Stimulated activated naive CD8-positive, alpha-beta T cell treated with anti-CD3 and anti-CD28 coated beads, Interleukin-15, Interleukin-2, amounts not matched to agents 100 ng/mL and 50 ng/mL, for 24 hours (primary cell): Measurements from ENCODE around the gene DOCK3.
"Not testable (repeated sequence)": the region's sequence is repeated elsewhere in the genome, so short reads cannot be mapped to it uniquely, and the experiment has no call there.

Experiments
- H3K27ac Mint-ChIP-seq: one replicate; pipeline ENCODE4 v1.8.0; 2021; ENCODE audit warnings: mild to moderate bottlenecking, mixed read lengths
- H3K27me3 Mint-ChIP-seq: one replicate; pipeline ENCODE4 v1.8.0; 2021; ENCODE audit warnings: mixed read lengths
- H3K36me3 Mint-ChIP-seq: one replicate; pipeline ENCODE4 v1.8.0; 2021; ENCODE audit warnings: low read depth, mixed read lengths
- H3K4me1 Mint-ChIP-seq: one replicate; pipeline ENCODE4 v1.8.0; 2021; ENCODE audit warnings: low read depth, mixed read lengths
- H3K4me3 Mint-ChIP-seq: one replicate; pipeline ENCODE4 v1.8.0; 2021; ENCODE audit warnings: mild to moderate bottlenecking, mixed read lengths
- H3K9me3 Mint-ChIP-seq: one replicate; pipeline ENCODE4 v1.8.0; 2021; ENCODE audit warnings: mixed read lengths

The DOCK3 gene

DNA sequence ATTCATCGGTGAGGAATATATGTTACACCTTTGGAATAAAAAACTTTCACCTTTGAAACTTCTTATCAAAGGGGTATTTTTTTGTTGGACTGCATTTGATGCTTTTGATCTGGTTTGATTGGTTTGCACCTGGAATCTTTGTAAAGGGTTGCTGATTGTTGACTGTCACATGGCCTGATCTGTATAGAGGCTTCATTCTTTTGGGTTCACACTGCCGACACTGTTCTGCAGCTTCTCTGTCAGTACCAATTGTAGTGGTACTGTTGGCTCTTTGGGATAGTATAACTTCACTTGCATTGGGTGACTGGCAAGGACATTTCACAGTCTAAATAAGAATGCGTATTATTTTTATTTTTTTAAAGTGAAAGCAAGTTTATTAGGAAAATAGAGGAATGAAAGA lies 155.7 kb downstream of the DOCK3 start:
- H3K27me3 Mint-ChIP-seq, result peaks cover 4% of the 10 kb centered on the region
- no peak overlapping the region for H3K27ac Mint-ChIP-seq
- H3K4me1 Mint-ChIP-seq, result no peaks in the 10 kb centered on the region
- no peak overlapping the region for H3K4me3 Mint-ChIP-seq
- H3K9me3 Mint-ChIP-seq, result no peaks in the 10 kb centered on the region
- H3K36me3 Mint-ChIP-seq, result peaks cover 3% of the 10 kb centered on the region

- H3K9me3 Mint-ChIP-seq, H3K4me1 Mint-ChIP-seq, H3K27me3 Mint-ChIP-seq, H3K36me3 Mint-ChIP-seq, H3K4me3 Mint-ChIP-seq, H3K27ac Mint-ChIP-seq: not testable (repeated sequence)
These were observed 156.3 kb downstream of the DOCK3 start for GRCh38 chr3:50831009-50831408.

DNA sequence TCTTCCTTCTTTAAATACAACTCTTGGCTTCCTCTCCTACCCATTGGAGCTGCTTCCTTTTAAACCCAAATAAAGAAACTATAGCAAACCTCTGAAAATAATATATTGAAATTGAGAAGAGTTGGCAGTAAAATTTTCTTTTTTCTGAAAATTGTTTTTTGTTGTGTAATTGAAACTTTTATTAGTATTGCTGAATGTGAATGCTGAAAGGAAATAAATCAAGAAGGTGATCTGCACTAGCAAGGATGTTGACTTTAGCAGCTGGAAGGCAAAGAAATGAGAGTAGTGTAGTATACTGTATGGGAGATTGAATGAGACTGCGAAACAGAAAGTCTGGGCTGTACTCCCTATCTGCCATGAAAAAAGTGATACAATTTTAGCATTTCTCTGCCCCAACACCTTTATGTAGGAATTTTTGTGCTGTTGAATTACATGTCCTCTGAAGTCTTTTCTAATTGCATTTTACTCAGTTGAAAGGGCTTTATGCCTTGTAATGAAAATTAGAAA lies 166.3 kb downstream of the DOCK3 start:
- no peaks in the 10 kb centered on the region for H3K36me3 Mint-ChIP-seq
- no peak overlapping the region for H3K27ac Mint-ChIP-seq
- peaks cover 6% of the 10 kb centered on the region for H3K4me1 Mint-ChIP-seq
- no peak overlapping the region for H3K4me3 Mint-ChIP-seq
- H3K9me3 Mint-ChIP-seq, result no peaks in the 10 kb centered on the region
- H3K27me3 Mint-ChIP-seq, result peaks cover 5% of the 10 kb centered on the region

GRCh38 chr3:50848308-50848707 lies 173.6 kb downstream of the DOCK3 start:
- Mint-ChIP-seq H3K27ac (no peak overlapping the region), H3K9me3 (peaks cover 9% of the 10 kb centered on the region), H3K4me1 (no peaks in the 10 kb centered on the region), H3K27me3 (peaks cover 4% of the 10 kb centered on the region), H3K4me3 (no peak overlapping the region), H3K36me3 (peaks cover 5% of the 10 kb centered on the region)

- Mint-ChIP-seq H3K4me1 (no peaks in the 10 kb centered on the region), H3K27ac (no peak overlapping the region), H3K9me3 (peaks cover 9% of the 10 kb centered on the region), H3K4me3 (no peak overlapping the region), H3K36me3 (peaks cover 5% of the 10 kb centered on the region), H3K27me3 (peaks cover 4% of the 10 kb centered on the region)
These were observed 176.1 kb downstream of the DOCK3 start for GRCh38 chr3:50850639-50851511.

- H3K4me3 Mint-ChIP-seq, result no peak overlapping the region
- H3K4me1 Mint-ChIP-seq, result no peaks in the 10 kb centered on the region
- no peaks in the 10 kb centered on the region for H3K36me3 Mint-ChIP-seq
- H3K27me3 Mint-ChIP-seq, result peaks cover 4% of the 10 kb centered on the region
- no peak overlapping the region for H3K27ac Mint-ChIP-seq
- peaks cover 4% of the 10 kb centered on the region for H3K9me3 Mint-ChIP-seq
These were observed 179.2 kb downstream of the DOCK3 start for GRCh38 chr3:50853936-50854335.

- no peaks in the 10 kb centered on the region for H3K36me3 Mint-ChIP-seq
- peaks cover 9% of the 10 kb centered on the region for H3K27me3 Mint-ChIP-seq
- H3K4me1 Mint-ChIP-seq, result no peaks in the 10 kb centered on the region
- peaks cover 10% of the 10 kb centered on the region for H3K9me3 Mint-ChIP-seq
- H3K4me3 Mint-ChIP-seq, result no peak overlapping the region
- no peak overlapping the region for H3K27ac Mint-ChIP-seq
These were observed 187.5 kb downstream of the DOCK3 start for GRCh38 chr3:50862221-50862620.

- H3K9me3 Mint-ChIP-seq, result peaks cover 15% of the 10 kb centered on the region
These were observed 198.8 kb downstream of the DOCK3 start for GRCh38 chr3:50873376-50874157.

DNA sequence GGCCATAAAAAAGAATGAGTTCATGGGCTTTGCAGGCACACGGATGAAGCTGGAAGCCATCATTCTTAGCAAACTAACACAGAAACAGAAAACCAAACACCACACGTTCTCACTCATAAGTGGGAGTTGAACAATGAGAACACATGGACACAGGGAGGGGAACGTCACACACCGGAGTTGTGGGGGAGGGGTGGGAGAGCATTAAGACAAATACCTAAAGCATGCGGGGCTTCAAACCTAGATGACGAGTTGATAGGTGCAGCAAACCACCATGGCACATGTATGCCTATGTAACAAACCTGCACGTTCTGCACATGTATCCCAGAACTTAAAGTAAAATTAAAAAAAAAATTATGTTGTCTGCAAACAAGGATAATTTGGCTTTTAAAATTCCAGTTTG lies 200.1 kb downstream of the DOCK3 start:
- H3K36me3 Mint-ChIP-seq, H3K4me3 Mint-ChIP-seq, H3K4me1 Mint-ChIP-seq, H3K27ac Mint-ChIP-seq: not testable (repeated sequence)
- Mint-ChIP-seq H3K27me3 (peaks cover 31% of the 10 kb centered on the region), H3K9me3 (peaks cover 15% of the 10 kb centered on the region)

More at GRCh38 chr3:50873376-50874157, 198.8 kb downstream of the DOCK3 start:
- no peak overlapping the region for H3K4me3 Mint-ChIP-seq
- H3K4me1 Mint-ChIP-seq, result no peaks in the 10 kb centered on the region
- peaks cover 8% of the 10 kb centered on the region for H3K36me3 Mint-ChIP-seq
- peaks cover 31% of the 10 kb centered on the region for H3K27me3 Mint-ChIP-seq
- H3K27ac Mint-ChIP-seq, result no peak overlapping the region

DNA sequence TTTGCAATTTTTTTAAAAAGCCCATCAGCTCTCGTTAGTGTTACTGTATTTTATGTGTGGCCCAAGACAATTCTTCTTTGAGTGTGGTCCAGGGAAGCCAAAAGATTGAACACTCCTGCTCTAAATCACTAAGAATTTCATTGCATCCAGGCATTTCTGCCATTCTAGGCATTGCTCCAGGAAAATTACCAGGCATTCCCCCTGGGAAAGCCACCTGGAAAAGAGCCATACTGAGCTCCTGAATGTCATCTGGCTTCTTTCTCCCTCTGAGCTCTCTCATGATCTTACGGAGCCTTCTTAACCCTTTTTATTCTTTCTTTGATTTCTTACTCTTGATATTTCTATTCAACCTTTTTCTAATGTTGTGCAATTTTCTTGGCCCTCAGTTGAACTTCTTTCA lies 202.2 kb downstream of the DOCK3 start:
- Mint-ChIP-seq H3K27ac (no peak overlapping the region), H3K4me1 (no peaks in the 10 kb centered on the region), H3K27me3 (peaks cover 17% of the 10 kb centered on the region), H3K36me3 (no peaks in the 10 kb centered on the region), H3K9me3 (peaks cover 5% of the 10 kb centered on the region), H3K4me3 (no peak overlapping the region)

- H3K9me3 Mint-ChIP-seq, H3K36me3 Mint-ChIP-seq, H3K27ac Mint-ChIP-seq, H3K4me1 Mint-ChIP-seq, H3K4me3 Mint-ChIP-seq: not testable (repeated sequence)
- peaks cover 13% of the 10 kb centered on the region for H3K27me3 Mint-ChIP-seq
These were observed 208.0 kb downstream of the DOCK3 start for GRCh38 chr3:50882733-50883132.

DNA sequence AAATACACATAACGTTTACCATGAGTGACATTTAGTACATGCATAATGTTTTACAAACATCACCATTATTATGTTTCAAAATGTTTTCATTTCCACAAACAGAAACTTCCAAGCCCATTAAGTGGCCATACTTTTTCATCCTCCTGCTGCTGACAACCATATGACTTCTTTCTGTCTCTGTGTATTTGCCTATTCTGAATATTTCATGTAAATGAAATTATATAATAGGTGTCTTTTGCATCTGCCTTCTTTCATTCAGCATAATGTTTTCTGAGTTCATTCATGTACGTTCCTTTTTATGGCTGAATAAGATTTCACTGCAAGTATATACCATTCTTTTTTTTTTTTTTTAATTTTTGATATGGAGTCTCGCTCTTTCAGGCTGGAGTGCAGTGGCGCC lies 209.0 kb downstream of the DOCK3 start:
- Mint-ChIP-seq H3K4me1 (no peaks in the 10 kb centered on the region), H3K36me3 (no peaks in the 10 kb centered on the region), H3K4me3 (no peak overlapping the region), H3K9me3 (peaks cover 4% of the 10 kb centered on the region), H3K27me3 (peaks cover 7% of the 10 kb centered on the region), H3K27ac (no peak overlapping the region)

DNA sequence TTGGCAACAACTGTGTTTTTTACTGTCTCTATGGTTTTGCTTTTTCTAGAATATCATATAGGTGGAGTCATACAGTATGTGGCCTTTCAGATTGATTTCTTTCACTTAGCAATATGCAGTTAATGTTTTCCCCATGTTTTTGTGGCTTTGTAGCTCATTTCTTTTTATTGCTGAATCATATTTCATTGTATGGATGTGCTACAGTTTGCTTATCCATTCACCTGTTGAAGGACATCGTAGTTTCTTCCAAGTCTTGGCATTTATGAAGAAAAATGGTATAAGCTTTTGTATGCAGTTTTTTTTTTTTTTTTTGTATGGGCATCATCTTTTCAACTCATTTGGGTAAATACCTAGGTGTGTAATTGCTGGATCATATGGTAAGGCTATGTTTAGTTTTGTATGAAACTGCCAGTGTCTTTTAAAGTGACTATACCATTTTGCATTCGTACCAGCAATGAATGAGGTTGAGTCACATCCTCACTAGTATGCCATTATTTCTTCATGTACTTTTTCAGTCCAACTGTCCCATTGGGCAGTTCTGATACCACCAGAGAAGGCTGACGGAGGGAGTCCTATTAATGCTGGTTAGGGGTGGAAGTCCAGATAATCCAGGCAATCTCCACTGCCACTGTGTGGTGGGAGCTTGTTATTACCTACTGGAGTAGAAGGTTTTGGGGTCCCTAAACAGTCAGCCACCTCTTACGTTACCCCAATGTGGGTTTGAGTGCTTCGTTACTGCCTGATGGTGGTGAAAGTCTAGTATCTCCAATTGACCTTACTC lies 210.5 kb downstream of the DOCK3 start:
- no peaks in the 10 kb centered on the region for H3K36me3 Mint-ChIP-seq
- H3K27ac Mint-ChIP-seq, result no peak overlapping the region
- no peaks in the 10 kb centered on the region for H3K4me1 Mint-ChIP-seq

GRCh38 chr3:50890688-50891344 lies 216.1 kb downstream of the DOCK3 start:
- no peaks in the 10 kb centered on the region for H3K4me1 Mint-ChIP-seq
- no peak overlapping the region for H3K4me3 Mint-ChIP-seq
- peaks cover 4% of the 10 kb centered on the region for H3K27me3 Mint-ChIP-seq
- peaks cover 15% of the 10 kb centered on the region for H3K9me3 Mint-ChIP-seq
- H3K36me3 Mint-ChIP-seq, result peaks cover 4% of the 10 kb centered on the region
- H3K27ac Mint-ChIP-seq, result no peak overlapping the region

More for the DNA sequence above, 210.5 kb downstream of the DOCK3 start:
- no peak overlapping the region for H3K4me3 Mint-ChIP-seq
- peaks cover 4% of the 10 kb centered on the region for H3K27me3 Mint-ChIP-seq
- H3K9me3 Mint-ChIP-seq, result peaks cover 4% of the 10 kb centered on the region
